Ovary (tissue), 9 donors: ENCODE measurements around the gene NPW. TPM values are rescaled to one million over a fixed set of nuclear protein-coding genes. Genes with fewer than 3 reads are reported as not detected.
A peak's percentile ranks its signal among the peaks of the same experiment; 100 is the strongest.

Experiments
- DNase-seq, 5 donors: peaks; one replicate each; pipeline ENCODE4 v3.0.0-alpha.2; 2019 to 2020
- H3K27ac ChIP-seq, 2 donors: fragments of 200-600 bp; one replicate each; pipeline versions ENCODE4 v1.5.1 to v1.8.0; 2019 to 2022
- H3K27me3 ChIP-seq: fragments of 200-600 bp; one replicate; pipeline ENCODE4 v1.8.0; 2022
- H3K36me3 ChIP-seq: fragments of 200-600 bp; sonication (generic); one replicate; pipeline ENCODE4 v1.5.1; 2019
- H3K4me1 ChIP-seq: one replicate; pipeline ENCODE4 v1.8.1; 2013; ENCODE audit warnings: mild to moderate bottlenecking, moderate library complexity; ENCODE audit not compliant: insufficient read depth
- H3K4me3 ChIP-seq: fragments of 200-600 bp; sonication (generic); one replicate; pipeline ENCODE4 v1.5.1; 2017
- H3K9me3 ChIP-seq, 2 donors: fragments of 200-600 bp in 1 of 2; sonication (generic) in 1 of 2; one replicate each; pipeline versions ENCODE4 v1.5.1 to v1.8.1; 2013 to 2019; ENCODE audit warnings: mild to moderate bottlenecking in 1 of 2, moderate library complexity in 1 of 2
- EP300 ChIP-seq: sonication (generic); formaldehyde crosslinking; IDR thresholded peaks from one replicate; pipeline ENCODE4 v1.6.1; 2017; ENCODE audit warnings: antibody characterized with exemption
- POLR2A ChIP-seq: fragments of 450-650 bp; IDR thresholded peaks from one replicate; pipeline ENCODE4 v1.6.1; 2017; ENCODE audit warnings: antibody characterized with exemption, mild to moderate bottlenecking, moderate library complexity
- WGBS, 3 donors: extraction: QIAGEN DNeasy Blood & Tissue Kit in 1 of 3; methylation state at CpG; one replicate each; pipeline versions ENCODE4 v1.1.5 to v1.1.7; 2013 to 2017; 5-methylcytosine and 5-hydroxymethylcytosine counted together
- intact Hi-C, 4 donors: fragments of 100-400 bp; cut with DNase I; formaldehyde crosslinking; loops; one replicate each; pipeline versions ENCODE4 v1.11.0 to v1.15.1; 2022 to 2023
- polyA plus RNA-seq, 2 donors: library from polyadenylated mRNA; stranded (reverse); fragments of 200-250 nt in 1 of 2; fragments of 350-450 nt in 1 of 2; fragmentation: Illumina TruSeq in 1 of 2; extraction: RNeasy Lipid Tissue Mini Kit (QIAGEN cat#74804) in 1 of 2; gene quantifications; one replicate each; pipeline ENCODE4 v1.2.3, GENCODE V29; 2013 to 2014
- total RNA-seq, 7 donors: library from RNA; depleted of rRNA in 2 of 7; stranded (reverse); fragments of >200 nt in 2 of 7; fragmentation: NEBNext Ultra II Directional in 3 of 7; extraction: Animal tissue kit (Norgen Biotek cat#: 25700) in 3 of 7; gene quantifications; one replicate each; pipeline versions ENCODE4 v1.1.0 to v1.2.4, GENCODE V29; 2016 to 2023
- TF ChIP-seq, protein P1 (sequence below), 3 donors: fragments of 450-650 bp in 2 of 3; fragments of 200-600 bp in 1 of 3; IDR thresholded peaks; one replicate each; pipeline versions ENCODE4 v1.5.1 to v1.8.0; 2016 to 2022; ENCODE audit warnings: antibody characterized with exemption in 3 of 3, mild to moderate bottlenecking in 1 of 3
- donor health status: DM: no; HTN: no; CAD: no; lungs with moderate emphysema.
- donor health status: DM: no; HTN: no; CAD: no.
- donor health status: Bipolar disorder and iron deficiency.
- donor health status: DM: yes; HTN: yes; CAD: no.
- donor health status: DM: no; HTN: no; CAD: no.
- donor health status: DM: yes; HTN: yes; CAD: no.

Gene NPW
- total and polyA plus RNA-seq, 9 donors = 0.17 to 1.1 (median 0.62) TPM; not detected in 5

DNA sequence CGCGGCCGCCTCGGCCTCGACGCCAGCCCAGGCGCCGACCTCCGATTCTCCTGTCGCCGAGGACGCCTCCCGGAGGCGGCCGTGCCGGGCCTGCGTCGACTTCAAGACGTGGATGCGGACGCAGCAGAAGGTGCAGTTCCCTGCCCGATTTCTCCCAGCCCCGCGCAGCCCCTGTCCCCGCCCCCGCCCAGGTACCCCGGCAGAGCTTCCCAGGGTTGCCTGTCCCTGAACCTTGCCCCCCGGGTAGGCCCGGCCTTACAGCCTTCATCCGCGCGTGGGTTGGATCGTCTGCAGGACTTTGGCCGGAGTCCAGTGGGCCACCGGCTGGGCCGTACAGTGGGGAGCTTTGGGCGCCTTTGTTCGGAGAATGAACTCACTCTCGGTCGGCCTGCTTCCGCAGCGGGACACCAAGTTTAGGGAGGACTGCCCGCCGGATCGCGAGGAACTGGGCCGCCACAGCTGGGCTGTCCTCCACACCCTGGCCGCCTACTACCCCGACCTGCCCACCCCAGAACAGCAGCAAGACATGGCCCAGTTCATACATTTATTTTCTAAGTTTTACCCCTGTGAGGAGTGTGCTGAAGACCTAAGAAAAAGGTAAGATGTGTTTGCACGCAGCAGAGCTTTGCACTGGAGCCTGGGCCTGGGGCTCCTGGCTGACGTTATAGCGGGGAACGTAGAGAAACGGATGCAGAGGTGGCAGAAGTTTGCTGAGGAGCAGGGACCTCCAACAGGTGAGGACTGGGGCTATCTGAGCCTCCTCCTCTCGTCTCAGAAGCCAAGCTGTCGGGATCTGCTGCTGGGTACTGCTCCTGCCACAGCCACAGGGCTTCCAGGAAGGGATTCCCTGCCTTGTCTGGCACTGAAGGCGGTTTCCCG lies 35.0 kb upstream of the NPW start:
- H3K4me3 ChIP-seq = peak overlapping the region; percentile 55
- no peak for TF ChIP-seq EP300
- TF ChIP-seq, protein P1, sequence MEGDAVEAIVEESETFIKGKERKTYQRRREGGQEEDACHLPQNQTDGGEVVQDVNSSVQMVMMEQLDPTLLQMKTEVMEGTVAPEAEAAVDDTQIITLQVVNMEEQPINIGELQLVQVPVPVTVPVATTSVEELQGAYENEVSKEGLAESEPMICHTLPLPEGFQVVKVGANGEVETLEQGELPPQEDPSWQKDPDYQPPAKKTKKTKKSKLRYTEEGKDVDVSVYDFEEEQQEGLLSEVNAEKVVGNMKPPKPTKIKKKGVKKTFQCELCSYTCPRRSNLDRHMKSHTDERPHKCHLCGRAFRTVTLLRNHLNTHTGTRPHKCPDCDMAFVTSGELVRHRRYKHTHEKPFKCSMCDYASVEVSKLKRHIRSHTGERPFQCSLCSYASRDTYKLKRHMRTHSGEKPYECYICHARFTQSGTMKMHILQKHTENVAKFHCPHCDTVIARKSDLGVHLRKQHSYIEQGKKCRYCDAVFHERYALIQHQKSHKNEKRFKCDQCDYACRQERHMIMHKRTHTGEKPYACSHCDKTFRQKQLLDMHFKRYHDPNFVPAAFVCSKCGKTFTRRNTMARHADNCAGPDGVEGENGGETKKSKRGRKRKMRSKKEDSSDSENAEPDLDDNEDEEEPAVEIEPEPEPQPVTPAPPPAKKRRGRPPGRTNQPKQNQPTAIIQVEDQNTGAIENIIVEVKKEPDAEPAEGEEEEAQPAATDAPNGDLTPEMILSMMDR (IDR thresholded peaks at IDR 0.05) = no peak
- TF ChIP-seq POLR2A = no peak
- H3K27me3 ChIP-seq = peaks cover 3% of the 10 kb centered on the region
- WGBS, 3 donors = 10 to 17% (median 13%) methylated on average over 44 to 58 of the region's 58 CpGs
- H3K4me1 ChIP-seq = peaks cover 4% of the 10 kb centered on the region
- DNase-seq = no peak
- intact Hi-C loops = no loop called here
- H3K27ac ChIP-seq = no peak overlapping the region
- H3K36me3 ChIP-seq = no peaks in the 10 kb centered on the region
- H3K9me3 ChIP-seq = no peaks in the 10 kb centered on the region

DNA sequence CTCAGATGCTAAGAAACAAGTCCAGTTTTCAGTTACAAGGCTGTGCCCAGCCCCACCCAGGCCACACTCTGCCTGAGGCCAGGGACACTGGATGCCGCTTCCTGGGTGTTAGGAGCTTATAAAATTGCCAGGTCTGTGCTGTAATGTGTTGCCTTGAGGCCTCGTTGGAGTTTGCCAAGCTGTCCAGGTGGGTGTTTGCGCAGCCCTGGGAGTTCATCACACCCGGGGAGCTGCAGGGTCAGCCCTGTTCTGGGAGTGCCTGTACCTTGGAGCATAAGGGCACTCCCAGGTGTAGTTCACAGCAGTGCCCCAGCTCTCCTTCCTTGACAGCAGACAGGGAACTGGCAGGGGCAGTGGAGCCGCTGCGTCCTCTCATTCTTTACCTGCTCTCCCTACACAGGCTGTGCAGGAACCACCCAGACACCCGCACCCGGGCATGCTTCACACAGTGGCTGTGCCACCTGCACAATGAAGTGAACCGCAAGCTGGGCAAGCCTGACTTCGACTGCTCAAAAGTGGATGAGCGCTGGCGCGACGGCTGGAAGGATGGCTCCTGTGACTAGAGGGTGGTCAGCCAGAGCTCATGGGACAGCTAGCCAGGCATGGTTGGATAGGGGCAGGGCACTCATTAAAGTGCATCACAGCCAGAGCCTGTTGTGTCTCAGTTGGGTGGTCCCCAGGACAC lies 34.0 kb upstream of the NPW start:
- no peaks in the 10 kb centered on the region for H3K9me3 ChIP-seq
- H3K27me3 ChIP-seq = peaks cover 1% of the 10 kb centered on the region
- intact Hi-C loops = no loop called here
- 90 to 94% (median 92%) methylated on average over 14 of the region's 14 CpGs for WGBS, 3 donors
- TF ChIP-seq POLR2A = no peak
- H3K27ac ChIP-seq = no peak overlapping the region
- H3K36me3 ChIP-seq = no peaks in the 10 kb centered on the region
- no peak overlapping the region for H3K4me3 ChIP-seq
- DNase-seq = no peak
- peaks cover 4% of the 10 kb centered on the region for H3K4me1 ChIP-seq

DNA sequence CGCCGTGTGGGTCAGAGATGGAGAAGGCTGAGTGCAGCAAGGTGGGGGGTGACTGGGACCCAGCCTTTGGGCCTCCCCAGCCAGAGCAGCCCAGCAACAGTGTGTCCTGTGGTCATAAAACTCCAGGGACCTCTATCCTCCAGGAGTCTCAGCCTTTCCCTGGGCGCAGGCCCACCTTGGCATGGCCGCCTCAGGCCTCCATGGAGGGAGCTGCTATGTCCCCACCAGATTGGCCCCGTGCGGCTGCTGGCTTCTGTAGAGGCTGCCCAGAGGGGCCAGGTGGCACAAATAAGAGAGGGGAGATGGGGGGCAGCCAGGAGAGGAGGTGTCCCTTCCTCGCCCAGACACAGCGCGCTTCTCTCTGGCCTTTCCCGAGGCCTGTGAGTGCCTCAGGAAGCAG lies 32.4 kb upstream of the NPW start:
- no peak for DNase-seq
- H3K27ac ChIP-seq = no peak overlapping the region
- H3K4me3 ChIP-seq = no peak overlapping the region
- TF ChIP-seq, protein P1 (IDR thresholded peaks at IDR 0.05) = no peak
- TF ChIP-seq POLR2A (no peak), EP300 (no peak)
- H3K4me1 ChIP-seq = peaks cover 7% of the 10 kb centered on the region
- WGBS, 3 donors = 88 to 89% (median 88%) methylated on average over 10 of the region's 10 CpGs
- no peaks in the 10 kb centered on the region for H3K36me3 ChIP-seq
- H3K27me3 ChIP-seq = no peaks in the 10 kb centered on the region
- no peaks in the 10 kb centered on the region for H3K9me3 ChIP-seq
- intact Hi-C loops = no loop called here

DNA sequence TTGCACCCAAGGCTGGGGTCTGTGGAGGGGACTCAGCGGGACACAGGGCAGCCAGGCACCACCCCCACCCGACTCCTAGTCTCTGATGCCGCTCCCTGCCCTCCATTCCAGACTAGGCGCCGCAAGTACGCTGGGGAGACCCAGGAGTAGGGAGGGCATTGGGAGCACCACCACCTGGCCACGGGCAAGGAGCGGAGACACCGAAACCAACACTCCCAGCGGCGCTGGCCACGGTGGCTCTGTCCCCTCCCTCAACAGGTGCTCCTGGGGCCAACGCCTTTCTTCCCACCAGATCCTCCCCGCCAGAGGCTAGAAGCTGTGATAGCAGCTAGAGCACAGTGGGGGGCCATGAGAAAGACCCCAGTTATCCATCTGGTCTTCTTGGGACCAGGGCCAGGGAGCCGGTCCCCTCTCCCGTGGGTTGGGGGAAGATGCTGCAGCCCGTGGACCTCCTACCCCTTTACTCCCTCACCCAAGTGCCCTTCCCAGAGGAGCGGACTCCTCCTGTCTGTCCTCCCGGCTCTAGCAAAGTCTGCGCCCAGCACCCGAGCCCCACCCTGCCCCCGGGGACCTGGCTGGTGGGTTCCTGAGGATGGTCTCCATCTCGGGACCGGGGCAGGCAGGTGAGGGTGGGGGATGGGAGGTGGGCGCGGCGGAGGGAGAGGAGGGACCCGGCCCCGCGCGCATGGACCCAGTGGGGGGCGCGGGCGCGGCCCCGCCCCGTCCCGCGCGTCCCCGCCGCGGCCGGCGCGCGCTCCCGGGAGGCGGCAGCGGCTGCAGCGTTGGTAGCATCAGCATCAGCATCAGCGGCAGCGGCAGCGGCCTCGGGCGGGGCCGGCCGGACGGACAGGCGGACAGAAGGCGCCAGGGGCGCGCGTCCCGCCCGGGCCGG lies 30.1 kb upstream of the NPW start, which contains the start of gene SYNGR3:
Gene SYNGR3 (plus strand): TSS at position 762 of the 892 bp plus-strand sequence. CDS start 133 bp downstream, outside the sequence.
- Histone ChIP-seq H3K9me3 (no peaks in the 10 kb centered on the region), H3K27ac (no peak within 1 kb of the TSS), H3K36me3 (no peaks in the 10 kb centered on the region), H3K4me1 (peaks cover 10% of the 10 kb centered on the region), H3K4me3 (no peak within 1 kb of the TSS), H3K27me3 (no peaks in the 10 kb centered on the region)
- 3 to 4% (median 4%) methylated on average over 50 to 67 of the region's 67 CpGs for WGBS, 3 donors
- intact Hi-C loops = no loop called here
- peak in 1 of 5 donors; percentile 38 for DNase-seq
- TF ChIP-seq EP300 = no peak
- TF ChIP-seq, protein P1 (IDR thresholded peaks at IDR 0.05) = no peak
- no peak for TF ChIP-seq POLR2A
